Smooth muscle cell (in vitro differentiated cells): ENCODE data around the gene ANKS1B. TPM values are rescaled to one million over a fixed set of nuclear protein-coding genes. Genes with fewer than 3 reads are reported as not detected.

Experiments used
- DNase-seq: peaks from one replicate; lab custom pipeline; 2025; ENCODE audit not compliant: unreplicated experiment; lab: John Stamatoyannopoulos, UW
- H2AFZ ChIP-seq: fragments of 200-600 bp; sonication (generic); 2 replicates; pipeline ENCODE4 v1.6.0; 2016; ENCODE audit warnings: antibody characterized with exemption, low read depth, mild to moderate bottlenecking
- H3F3A ChIP-seq: fragments of 200-600 bp; sonication (generic); 2 replicates; pipeline ENCODE4 v1.6.0; 2017; ENCODE audit warnings: antibody characterized with exemption, low read depth
- H3K27ac ChIP-seq: fragments of 200-600 bp; sonication (generic); 2 replicates; pipeline ENCODE4 v1.5.1; 2016; ENCODE audit warnings: low read depth, mild to moderate bottlenecking
- H3K27me3 ChIP-seq: fragments of 200-600 bp; sonication (generic); 2 replicates; pipeline ENCODE4 v1.6.1; 2016; ENCODE audit warnings: low read depth, mild to moderate bottlenecking
- H3K36me3 ChIP-seq: fragments of 200-600 bp; sonication (generic); 2 replicates; pipeline ENCODE4 v1.5.1; 2016; ENCODE audit warnings: low read depth
- H3K4me1 ChIP-seq: fragments of 200-600 bp; sonication (generic); 2 replicates; pipeline ENCODE4 v1.5.1; 2016; ENCODE audit warnings: low read depth
- H3K4me2 ChIP-seq: fragments of 200-600 bp; sonication (generic); 2 replicates; pipeline ENCODE4 v1.6.0; 2016; ENCODE audit warnings: mild to moderate bottlenecking
- H3K4me3 ChIP-seq: fragments of 200-600 bp; sonication (generic); 2 replicates; pipeline ENCODE4 v1.5.1; 2016; ENCODE audit warnings: mild to moderate bottlenecking
- H3K79me2 ChIP-seq: fragments of 200-600 bp; sonication (generic); 2 replicates; pipeline ENCODE4 v1.6.0; 2016; ENCODE audit warnings: low read depth, mild to moderate bottlenecking
- H3K9ac ChIP-seq: fragments of 200-600 bp; sonication (generic); 2 replicates; pipeline ENCODE4 v1.6.0; 2016; ENCODE audit warnings: low read depth
- H3K9me3 ChIP-seq: fragments of 200-600 bp; sonication (generic); replicated peaks from 2 replicates; pipeline ENCODE4 v1.5.1; 2016; ENCODE audit warnings: low read depth
- H4K20me1 ChIP-seq: fragments of 200-600 bp; sonication (generic); 2 replicates; pipeline ENCODE4 v1.6.0; 2016; ENCODE audit warnings: low read depth
- WGBS: methylation state at CpG from one replicate; pipeline ENCODE4 v1.1.7; 2016; ENCODE audit warnings: low lambda C conversion rate; 5-methylcytosine and 5-hydroxymethylcytosine counted together
- polyA plus RNA-seq: library from polyadenylated mRNA; unstranded; fragments of >200 nt; fragmentation: Nextera tagmentation; extraction: Ambion mirVana; gene quantifications from 2 replicates; pipeline ENCODE4 v1.2.1, GENCODE V29; 2016
- total RNA-seq: library from RNA; depleted of rRNA; stranded (reverse); fragments of >200 nt; gene quantifications from 2 replicates; pipeline ENCODE4 v1.2.3, GENCODE V29; 2014
- TF ChIP-seq, protein P1 (sequence below): fragments of 200-600 bp; sonication (generic); IDR thresholded peaks from 2 replicates; pipeline ENCODE4 v1.5.1; 2017; ENCODE audit warnings: borderline replicate concordance, mild to moderate bottlenecking, antibody characterized with exemption; ENCODE audit not compliant: insufficient read depth, poor library complexity, severe bottlenecking

The ANKS1B gene
- total and polyA plus RNA-seq, 2 experiments from 2014 or later, result 0.47 to 7.3 TPM

DNA sequence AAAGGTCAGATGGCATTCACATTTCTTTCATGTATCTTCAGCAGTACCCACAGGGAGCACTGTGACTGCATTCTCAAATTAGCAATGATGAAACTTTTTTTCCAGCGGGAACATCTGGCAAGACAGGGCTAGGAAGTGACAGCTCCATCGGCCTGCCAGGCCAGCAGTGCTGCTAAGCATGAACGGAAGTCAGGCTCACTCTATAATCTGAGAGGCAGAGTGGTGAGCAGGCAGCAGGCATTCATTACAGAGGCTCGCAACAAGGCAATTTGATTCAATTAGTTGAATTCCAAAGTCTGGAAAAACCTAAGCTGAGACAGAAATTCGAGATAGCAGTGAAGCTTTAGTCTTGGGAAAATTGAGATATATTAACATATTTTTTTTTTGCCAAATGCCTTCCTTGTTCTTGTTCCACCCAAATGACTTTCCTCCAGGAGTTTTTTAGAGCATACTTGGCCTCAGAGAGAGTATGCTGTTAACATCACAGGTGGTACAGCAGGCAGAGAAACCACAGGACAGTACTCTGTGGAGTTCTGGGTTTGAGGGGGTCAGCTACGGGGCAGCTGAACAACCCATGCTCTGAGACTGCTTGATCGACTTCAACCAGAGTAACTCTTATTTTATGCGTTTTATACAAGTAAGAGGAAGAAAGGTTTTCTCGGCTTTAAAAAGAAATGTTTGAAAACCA is 924.8 kb downstream of the ANKS1B start:
- H4K20me1 ChIP-seq, result no peaks in the 10 kb centered on the region
- peak overlapping the region; percentile 84 for H3K27ac ChIP-seq
- H3K36me3 ChIP-seq, result no peaks in the 10 kb centered on the region
- 28% methylated on average over 9 of the region's 9 CpGs for WGBS
- H3K27me3 ChIP-seq, result no peaks in the 10 kb centered on the region
- H3F3A ChIP-seq, result peaks cover 6% of the 10 kb centered on the region
- peak overlapping the region; percentile 61 for H2AFZ ChIP-seq
- H3K9ac ChIP-seq, result no peak overlapping the region
- no peak overlapping the region for H3K4me3 ChIP-seq
- no peaks in the 10 kb centered on the region for H3K9me3 ChIP-seq
- H3K4me1 ChIP-seq, result peaks cover 3% of the 10 kb centered on the region
- TF ChIP-seq, protein P1, sequence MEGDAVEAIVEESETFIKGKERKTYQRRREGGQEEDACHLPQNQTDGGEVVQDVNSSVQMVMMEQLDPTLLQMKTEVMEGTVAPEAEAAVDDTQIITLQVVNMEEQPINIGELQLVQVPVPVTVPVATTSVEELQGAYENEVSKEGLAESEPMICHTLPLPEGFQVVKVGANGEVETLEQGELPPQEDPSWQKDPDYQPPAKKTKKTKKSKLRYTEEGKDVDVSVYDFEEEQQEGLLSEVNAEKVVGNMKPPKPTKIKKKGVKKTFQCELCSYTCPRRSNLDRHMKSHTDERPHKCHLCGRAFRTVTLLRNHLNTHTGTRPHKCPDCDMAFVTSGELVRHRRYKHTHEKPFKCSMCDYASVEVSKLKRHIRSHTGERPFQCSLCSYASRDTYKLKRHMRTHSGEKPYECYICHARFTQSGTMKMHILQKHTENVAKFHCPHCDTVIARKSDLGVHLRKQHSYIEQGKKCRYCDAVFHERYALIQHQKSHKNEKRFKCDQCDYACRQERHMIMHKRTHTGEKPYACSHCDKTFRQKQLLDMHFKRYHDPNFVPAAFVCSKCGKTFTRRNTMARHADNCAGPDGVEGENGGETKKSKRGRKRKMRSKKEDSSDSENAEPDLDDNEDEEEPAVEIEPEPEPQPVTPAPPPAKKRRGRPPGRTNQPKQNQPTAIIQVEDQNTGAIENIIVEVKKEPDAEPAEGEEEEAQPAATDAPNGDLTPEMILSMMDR, result no peak
- H3K4me2 ChIP-seq, result peak overlapping the region; percentile 61
- DNase-seq, result no peak
- no peaks in the 10 kb centered on the region for H3K79me2 ChIP-seq

DNA sequence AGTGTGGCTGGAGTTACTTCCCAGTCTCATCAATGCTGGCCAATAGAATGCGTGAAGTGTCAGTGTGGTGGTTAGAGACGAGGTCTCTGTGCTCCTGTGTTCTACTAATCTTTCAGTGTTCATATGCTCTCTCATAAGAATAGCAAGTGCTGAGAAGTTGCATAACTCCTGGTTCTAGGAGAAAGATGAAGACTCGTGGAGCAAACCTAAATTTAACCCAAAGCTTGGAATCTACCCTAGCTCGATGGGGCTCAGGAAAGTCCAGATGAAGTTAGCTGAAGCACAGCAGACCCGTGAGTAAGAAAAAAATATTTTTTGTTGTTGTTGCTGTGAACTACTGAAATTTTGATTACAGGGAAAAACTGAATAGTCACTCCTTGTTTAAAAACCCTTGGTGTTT is 927.1 kb downstream of the ANKS1B start:
- TF ChIP-seq, protein P1, result no peak
- no peak overlapping the region for H3K27ac ChIP-seq
- no peaks in the 10 kb centered on the region for H3K36me3 ChIP-seq
- 88% methylated on average over 5 of the region's 5 CpGs for WGBS
- no peak overlapping the region for H2AFZ ChIP-seq
- no peaks in the 10 kb centered on the region for H3K79me2 ChIP-seq
- no peaks in the 10 kb centered on the region for H3K9me3 ChIP-seq
- no peaks in the 10 kb centered on the region for H3K27me3 ChIP-seq
- no peak overlapping the region for H3K9ac ChIP-seq
- no peak for DNase-seq
- H3K4me1 ChIP-seq, result peaks cover 3% of the 10 kb centered on the region
- no peak overlapping the region for H3K4me3 ChIP-seq
- H4K20me1 ChIP-seq, result no peaks in the 10 kb centered on the region
- H3F3A ChIP-seq, result peaks cover 9% of the 10 kb centered on the region
- H3K4me2 ChIP-seq, result no peak overlapping the region

DNA sequence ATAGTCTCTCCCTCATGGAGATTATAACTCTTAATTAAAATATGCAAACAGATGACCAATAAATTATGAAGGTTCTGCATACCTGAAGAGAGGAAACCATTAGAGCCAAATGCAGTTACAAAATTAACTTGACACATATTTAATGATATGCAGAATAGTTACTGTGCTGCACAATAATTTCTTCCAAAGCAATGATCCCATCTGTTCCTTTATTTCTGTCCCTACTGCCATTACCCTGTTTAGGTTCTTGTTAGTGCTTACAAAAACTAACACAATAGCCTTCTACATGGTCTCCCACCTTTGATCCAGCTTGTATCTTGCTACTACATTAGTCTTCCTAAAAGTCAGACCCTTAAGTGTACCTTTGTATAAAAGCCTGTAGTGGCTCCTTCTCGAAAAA is 928.5 kb downstream of the ANKS1B start:
- 85% methylated on average over 1 of the region's 1 CpG for WGBS
- no peaks in the 10 kb centered on the region for H3K79me2 ChIP-seq
- no peak overlapping the region for H3K4me3 ChIP-seq
- H3K27ac ChIP-seq, result no peak overlapping the region
- no peak overlapping the region for H2AFZ ChIP-seq
- H3K4me2 ChIP-seq, result no peak overlapping the region
- no peaks in the 10 kb centered on the region for H4K20me1 ChIP-seq
- peaks cover 3% of the 10 kb centered on the region for H3K4me1 ChIP-seq
- no peak for DNase-seq
- peaks cover 9% of the 10 kb centered on the region for H3F3A ChIP-seq
- no peaks in the 10 kb centered on the region for H3K27me3 ChIP-seq
- no peaks in the 10 kb centered on the region for H3K9me3 ChIP-seq
- no peak overlapping the region for H3K9ac ChIP-seq
- no peaks in the 10 kb centered on the region for H3K36me3 ChIP-seq
- TF ChIP-seq, protein P1, result no peak

DNA sequence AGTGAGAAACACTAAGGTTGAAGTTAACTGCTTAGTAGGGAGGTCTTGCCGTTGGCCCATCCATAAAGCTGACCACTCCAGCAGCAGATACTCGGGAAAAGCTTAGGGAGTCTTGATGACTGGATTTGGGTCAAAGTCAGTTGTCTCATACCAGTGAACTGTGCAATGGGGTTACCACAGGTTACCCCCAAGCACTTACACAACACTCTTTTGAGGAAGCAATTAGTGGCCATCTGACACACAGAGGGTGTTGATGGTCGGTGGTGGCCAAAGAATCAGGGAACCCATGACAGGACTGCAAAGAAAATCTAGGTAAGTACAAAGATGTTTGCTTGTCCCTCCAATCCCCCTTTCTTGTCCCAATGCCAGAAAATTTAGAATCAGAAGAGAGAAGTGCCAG is 929.4 kb downstream of the ANKS1B start:
- 91% methylated on average over 3 of the region's 3 CpGs for WGBS
- no peak overlapping the region for H3K4me3 ChIP-seq

More for the DNA sequence above, 929.4 kb downstream of the ANKS1B start:
- no peak for DNase-seq
- no peaks in the 10 kb centered on the region for H3K9me3 ChIP-seq
- peaks cover 9% of the 10 kb centered on the region for H3F3A ChIP-seq
- no peak overlapping the region for H3K4me2 ChIP-seq
- H2AFZ ChIP-seq, result no peak overlapping the region
- H3K9ac ChIP-seq, result no peak overlapping the region
- no peaks in the 10 kb centered on the region for H3K27me3 ChIP-seq
- H3K36me3 ChIP-seq, result no peaks in the 10 kb centered on the region
- H3K4me1 ChIP-seq, result peaks cover 3% of the 10 kb centered on the region
- H3K79me2 ChIP-seq, result no peaks in the 10 kb centered on the region
- no peaks in the 10 kb centered on the region for H4K20me1 ChIP-seq
- TF ChIP-seq, protein P1, result no peak
- no peak overlapping the region for H3K27ac ChIP-seq
